ENCODE measurements around the gene ZMIZ1. TPM values are rescaled to one million over a fixed set of nuclear protein-coding genes. Genes with fewer than 3 reads are reported as not detected.
A peak's percentile ranks its signal among the peaks of the same experiment; 100 is the strongest.

ZMIZ1 gene
- total RNA-seq, 1 experiment from 2014 or later = 22.8 TPM

GRCh38 chr10:79167537-79167936 is 98.8 kb downstream of the ZMIZ1 start:
- no peak for DNase-seq (ENCODE audit: low read depth)

GRCh38 chr10:79168210-79168609 is 99.4 kb downstream of the ZMIZ1 start:
- no peak for DNase-seq (ENCODE audit: low read depth)

DNA sequence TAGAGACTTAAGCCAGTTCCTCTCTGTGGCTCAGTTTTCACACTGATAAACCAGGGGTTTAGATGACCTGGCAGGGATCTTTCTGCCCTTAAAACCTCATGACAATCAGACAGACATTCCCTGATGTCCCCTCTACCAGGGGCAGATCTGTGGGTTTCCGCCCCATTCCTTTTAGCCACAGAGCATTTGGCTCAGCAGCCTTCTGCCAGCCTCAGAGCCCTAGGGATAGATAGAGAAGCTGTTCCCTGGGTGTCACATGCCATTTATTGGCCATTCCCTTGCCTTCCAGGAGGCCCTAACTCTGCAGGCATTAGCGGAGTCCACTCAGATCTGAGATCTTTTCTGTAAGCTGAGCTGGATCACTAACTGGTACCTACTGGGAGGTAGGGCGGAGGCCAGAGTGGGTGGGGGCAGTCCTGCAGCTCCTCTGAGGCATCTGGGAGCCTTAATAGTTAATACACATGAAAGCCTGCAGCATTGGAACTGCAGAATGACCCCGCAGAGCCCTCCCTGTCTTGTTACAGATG is 101.5 kb downstream of the ZMIZ1 start:
- no peak for DNase-seq (ENCODE audit: low read depth)

GRCh38 chr10:79170993-79171392 is 102.2 kb downstream of the ZMIZ1 start:
- DNase-seq (ENCODE audit: low read depth) = no peak

DNA sequence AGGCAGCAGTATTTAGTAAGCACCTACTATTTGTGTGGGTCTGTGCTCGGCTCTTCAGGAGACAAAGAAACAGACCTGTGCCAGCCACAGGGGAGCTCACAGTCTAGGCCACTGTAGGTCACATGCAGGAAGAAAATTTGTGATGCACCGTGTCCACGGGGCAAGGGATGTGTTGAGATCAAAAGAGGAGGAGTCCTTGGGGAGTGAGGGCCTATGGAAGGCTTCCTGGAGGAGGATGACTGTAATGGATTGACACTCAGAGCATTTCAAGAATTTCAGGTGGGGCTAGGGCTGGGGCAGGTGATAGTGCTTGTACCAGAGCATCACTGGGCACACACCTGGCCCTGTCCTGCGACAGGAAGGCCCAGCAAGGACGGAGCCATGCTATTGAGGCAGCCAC is 102.7 kb downstream of the ZMIZ1 start:
- DNase-seq (ENCODE audit: low read depth) = no peak

- no peak for DNase-seq (ENCODE audit: low read depth)
Measured at GRCh38 chr10:79172881-79173280, 104.1 kb downstream of the ZMIZ1 start.

DNA sequence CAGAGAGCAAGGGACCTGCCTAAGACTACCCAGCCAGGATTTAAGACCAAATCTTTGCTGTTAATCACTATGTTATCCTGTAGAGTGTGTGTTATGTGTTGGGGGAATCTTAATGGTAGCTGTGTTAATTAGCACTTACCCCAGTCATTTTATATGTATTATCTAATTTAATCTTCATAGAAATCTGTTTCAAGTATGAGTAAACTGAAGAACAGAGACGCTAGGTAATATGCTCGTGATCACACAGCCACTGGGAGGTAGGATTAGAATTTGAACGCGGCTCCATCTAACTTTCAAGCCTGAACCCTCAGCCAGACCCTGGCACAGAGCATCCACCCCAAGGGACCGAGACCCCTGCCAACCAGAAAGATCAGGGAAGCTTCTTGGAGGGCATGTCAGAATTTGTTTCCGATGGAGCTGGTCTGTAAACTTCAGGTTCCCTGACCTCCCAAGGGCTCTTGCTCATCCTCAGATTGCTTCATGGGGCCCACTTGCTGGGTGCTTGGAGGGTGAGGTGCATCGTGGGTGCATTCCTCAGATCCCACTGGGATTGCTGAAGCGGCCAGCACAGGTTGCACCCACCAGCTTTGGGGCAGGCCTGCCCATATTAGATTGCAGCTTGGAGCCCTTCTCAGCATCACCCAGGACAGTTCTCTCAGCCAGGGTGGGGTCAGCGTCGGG is 105.0 kb downstream of the ZMIZ1 start:
- DNase-seq (ENCODE audit: low read depth) = no peak

GRCh38 chr10:79176052-79176501 is 107.3 kb downstream of the ZMIZ1 start:
- DNase-seq (ENCODE audit: low read depth) = no peak

DNA sequence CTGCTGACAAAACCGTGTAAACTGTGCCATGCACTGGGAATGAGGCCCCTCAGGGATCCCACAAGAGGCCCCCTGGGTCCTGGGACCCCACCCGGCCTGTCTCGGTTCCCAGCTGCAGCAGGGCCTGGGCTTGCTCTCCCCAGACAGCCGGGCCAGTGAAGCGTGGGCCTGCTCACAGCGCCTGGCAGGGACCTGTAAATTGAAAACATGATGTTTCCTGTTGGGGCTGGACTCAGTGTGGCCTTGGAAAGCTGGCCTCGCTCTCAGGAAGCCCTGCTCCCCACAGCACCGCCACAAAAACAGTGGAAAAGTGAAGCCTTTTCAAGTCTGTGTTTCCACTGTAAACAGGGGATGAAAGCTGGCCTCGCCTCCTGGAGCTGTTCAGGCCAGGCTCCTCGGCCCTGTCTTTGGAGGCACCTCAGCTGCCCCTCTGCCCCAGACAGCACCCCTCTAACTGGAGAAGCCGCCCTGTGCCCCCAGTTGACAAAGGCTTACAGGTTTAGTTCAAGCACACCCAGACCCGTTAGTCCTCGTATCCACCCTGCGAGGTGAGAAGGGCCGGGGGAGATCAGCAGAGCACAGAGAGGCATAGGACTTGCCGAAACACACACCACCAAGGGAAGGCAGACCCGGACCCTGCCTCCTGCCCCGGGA is 108.3 kb downstream of the ZMIZ1 start:
- no peak for DNase-seq (ENCODE audit: low read depth)

GRCh38 chr10:79178070-79178576 is 109.4 kb downstream of the ZMIZ1 start:
- DNase-seq (ENCODE audit: low read depth) = no peak

- peak; percentile 67 for DNase-seq (ENCODE audit: low read depth)
Measured at GRCh38 chr10:79178614-79179163, 109.9 kb downstream of the ZMIZ1 start.

DNA sequence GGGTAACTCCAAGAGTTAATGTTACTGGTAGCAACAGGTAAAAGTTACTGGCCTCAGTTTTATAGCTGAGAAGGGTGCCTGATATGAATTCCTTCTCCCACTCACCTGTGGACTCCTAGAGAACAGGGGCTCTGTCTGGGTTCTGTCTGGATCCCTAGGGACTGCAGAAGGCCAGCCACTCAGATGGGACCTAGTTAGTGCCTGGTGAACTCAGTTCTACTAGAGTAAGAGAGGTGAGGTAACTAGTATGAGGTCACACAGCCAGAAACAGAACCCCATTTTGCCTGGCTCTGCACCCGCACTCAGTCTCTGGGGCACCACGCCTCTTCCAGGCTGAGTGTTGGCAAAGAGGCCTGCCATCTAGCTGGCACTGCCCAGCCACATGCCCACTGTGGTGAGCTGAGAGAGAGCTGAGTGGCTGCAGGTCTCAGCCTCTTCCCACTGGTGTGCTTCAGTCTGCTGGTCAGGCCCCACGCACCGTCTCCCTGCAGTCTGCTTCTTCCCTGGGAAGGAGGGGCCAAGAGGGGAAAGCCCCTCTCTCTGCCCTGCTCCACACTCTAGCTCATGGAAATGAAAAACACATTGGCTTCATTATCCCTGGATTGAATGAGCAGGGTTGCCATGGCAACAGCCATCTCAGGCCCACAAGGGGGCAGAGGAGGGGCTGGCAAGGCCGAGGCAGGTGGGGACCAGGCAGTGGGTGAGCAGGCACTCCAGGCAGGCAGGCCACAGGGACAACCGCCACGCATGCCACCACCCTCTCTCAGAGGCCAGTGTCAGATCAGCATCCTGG is 110.6 kb downstream of the ZMIZ1 start:
- DNase-seq (ENCODE audit: low read depth) = no peak

DNA sequence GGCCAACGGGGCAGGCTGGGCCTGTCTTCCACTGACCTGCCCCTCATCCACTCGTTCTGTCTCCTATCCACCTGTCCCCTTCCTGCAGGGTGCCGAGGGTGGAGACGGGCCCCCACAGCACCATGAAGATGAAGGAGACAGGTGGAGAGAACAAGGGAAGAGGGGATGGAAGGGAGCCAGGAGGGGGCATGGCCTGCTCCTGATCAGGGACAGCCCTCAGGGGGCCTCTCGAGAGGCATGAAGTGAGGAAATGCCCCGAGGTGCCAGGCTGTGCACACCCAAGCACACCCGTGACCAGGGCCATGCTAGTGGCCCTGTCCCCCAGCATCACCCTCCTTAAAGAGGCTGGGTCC is 111.2 kb downstream of the ZMIZ1 start:
- no peak for DNase-seq (ENCODE audit: low read depth)

GRCh38 chr10:79180414-79181221 is 111.9 kb downstream of the ZMIZ1 start:
- DNase-seq (ENCODE audit: low read depth) = no peak

GRCh38 chr10:79181227-79181626 is 112.5 kb downstream of the ZMIZ1 start:
- no peak for DNase-seq (ENCODE audit: low read depth)

- no peak for DNase-seq (ENCODE audit: low read depth)
Measured at GRCh38 chr10:79181698-79182521, 113.1 kb downstream of the ZMIZ1 start.

- DNase-seq (ENCODE audit: low read depth) = peak; percentile 33
Measured at GRCh38 chr10:79182781-79183467, 114.2 kb downstream of the ZMIZ1 start.

DNA sequence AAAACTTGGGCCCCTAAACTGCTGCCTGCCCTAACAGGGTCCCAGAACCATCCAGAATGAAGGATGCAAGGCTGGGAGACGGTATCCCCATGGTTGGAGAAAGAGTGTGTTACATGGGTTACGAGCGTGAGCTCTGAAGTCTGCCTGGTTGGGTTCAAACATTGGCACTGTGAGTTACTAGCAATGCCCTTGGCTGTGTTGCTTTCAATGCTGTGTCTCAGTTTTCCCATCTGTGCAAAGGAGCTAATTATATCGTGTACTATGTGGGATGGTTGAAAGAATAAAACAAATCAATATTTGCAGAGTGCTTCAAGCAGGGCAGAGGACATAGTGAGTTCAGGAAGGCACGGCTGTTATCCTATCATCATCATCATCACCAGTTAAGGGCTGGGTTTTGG is 114.7 kb downstream of the ZMIZ1 start:
- DNase-seq (ENCODE audit: low read depth) = no peak

- DNase-seq (ENCODE audit: low read depth) = peak; percentile 89
Measured at GRCh38 chr10:79184145-79184625, 115.4 kb downstream of the ZMIZ1 start.
